HEK293 (cell line): ENCODE data around the gene STMND1.

ENCODE experiments used
- CTCF ChIA-PET: fragments of 350-600 bp; formaldehyde crosslinking; extraction: SDS; loops from one replicate; lab custom pipeline; 2021; ENCODE audit warnings: antibody characterized with exemption; lab: Yijun Ruan, JAX
- POLR2A ChIA-PET: fragments of 300-600 bp; formaldehyde crosslinking; extraction: SDS; loops from one replicate; lab custom pipeline; 2020; ENCODE audit warnings: antibody characterized with exemption, inconsistent platforms; lab: Yijun Ruan, JAX
- H3K27ac ChIP-seq: fragments of 200-500 bp; sonication (Bioruptor generic); 2 replicates; pipeline ENCODE4 v1.5.1; 2014; ENCODE audit warnings: low read depth, low read length, control low read depth, inconsistent platforms; ENCODE audit errors: extremely low read depth
- H3K36me3 ChIP-seq, 2 experiments: fragments of 200-500 bp in 1 of 2; sonication (Bioruptor generic) in 1 of 2; 1 replicate in 1 of 2; 2 replicates in 1 of 2; pipeline ENCODE4 v1.5.1; 2014 to 2017; ENCODE audit warnings: inconsistent platforms in 2 of 2, low read length in 2 of 2; ENCODE audit not compliant: control insufficient read depth in 2 of 2, insufficient read depth in 1 of 2
- H3K4me1 ChIP-seq: fragments of 200-500 bp; sonication (Bioruptor generic); 2 replicates; pipeline ENCODE4 v1.5.1; 2014; ENCODE audit warnings: mild to moderate bottlenecking, low read length, inconsistent platforms; ENCODE audit not compliant: control insufficient read depth, insufficient read depth
- H3K4me3 ChIP-seq: 2 replicates; pipeline ENCODE4 v1.5.1; 2011; ENCODE audit warnings: low read depth, mild to moderate bottlenecking, control low read depth, low read length, moderate library complexity
- H3K9me3 ChIP-seq: fragments of 200-500 bp; sonication (Bioruptor generic); 2 replicates; pipeline ENCODE4 v1.5.1; 2014; ENCODE audit warnings: low read depth, low read length, inconsistent platforms; ENCODE audit not compliant: control insufficient read depth, insufficient read depth
- FEZF1 ChIP-seq: fragments of 450-650 bp; formaldehyde crosslinking; IDR thresholded peaks from 2 replicates; pipeline ENCODE4 v1.5.1; 2016; ENCODE audit warnings: missing biosample characterization, missing genetic modification characterization
- KLF16 ChIP-seq: fragments of 450-650 bp; formaldehyde crosslinking; IDR thresholded peaks from 2 replicates; pipeline ENCODE4 v1.5.1; 2017; ENCODE audit warnings: missing biosample characterization, missing genetic modification characterization
- PBX3 ChIP-seq: sonication (generic); formaldehyde crosslinking; IDR thresholded peaks from 2 replicates; pipeline ENCODE4 v1.8.1; 2022; ENCODE audit warnings: mild to moderate bottlenecking, moderate library complexity, missing genetic modification reagents
- REPIN1 ChIP-seq: fragments of 450-650 bp; formaldehyde crosslinking; IDR thresholded peaks from 2 replicates; pipeline ENCODE4 v1.5.1; 2017; ENCODE audit warnings: missing biosample characterization, missing genetic modification characterization, low read depth
- TSHZ1 ChIP-seq: fragments of 450-650 bp; formaldehyde crosslinking; IDR thresholded peaks from 2 replicates; pipeline ENCODE4 v1.5.1; 2016; ENCODE audit warnings: missing biosample characterization, missing genetic modification characterization, borderline replicate concordance
- ZBTB26 ChIP-seq: fragments of 450-650 bp; formaldehyde crosslinking; optimal IDR thresholded peaks from 2 replicates; pipeline ENCODE3; 2016; ENCODE audit warnings: missing biosample characterization, mild to moderate bottlenecking, missing genetic modification characterization
- ZBTB49 ChIP-seq: fragments of 450-650 bp; formaldehyde crosslinking; IDR thresholded peaks from 2 replicates; pipeline ENCODE4 v1.5.1; 2016; ENCODE audit warnings: missing biosample characterization, missing genetic modification characterization, low read depth
- ZFP37 ChIP-seq: fragments of 450-650 bp; formaldehyde crosslinking; IDR thresholded peaks from 2 replicates; pipeline ENCODE4 v1.5.1; 2016; ENCODE audit warnings: missing biosample characterization, missing genetic modification characterization
- ZNF112 ChIP-seq: fragments of 450-650 bp; formaldehyde crosslinking; IDR thresholded peaks from 2 replicates; pipeline ENCODE4 v1.5.0; 2017; ENCODE audit warnings: missing biosample characterization, missing genetic modification characterization
- ZNF157 ChIP-seq: fragments of 450-650 bp; formaldehyde crosslinking; IDR thresholded peaks from 2 replicates; pipeline ENCODE4 v1.5.1; 2016; ENCODE audit warnings: missing biosample characterization, missing genetic modification characterization
- ZNF221 ChIP-seq: fragments of 450-650 bp; formaldehyde crosslinking; IDR thresholded peaks from 2 replicates; pipeline ENCODE4 v1.5.1; 2017; ENCODE audit warnings: missing biosample characterization, missing genetic modification characterization, borderline replicate concordance
- ZNF266 ChIP-seq: fragments of 450-650 bp; formaldehyde crosslinking; IDR thresholded peaks from 2 replicates; pipeline ENCODE4 v1.5.1; 2016; ENCODE audit warnings: missing biosample characterization, missing genetic modification characterization, low read depth
- ZNF324 ChIP-seq: fragments of 450-650 bp; formaldehyde crosslinking; IDR thresholded peaks from 2 replicates; pipeline ENCODE4 v1.5.1; 2016; ENCODE audit warnings: missing biosample characterization, missing genetic modification characterization
- ZNF48 ChIP-seq: fragments of 450-650 bp; formaldehyde crosslinking; IDR thresholded peaks from 2 replicates; pipeline ENCODE4 v1.5.1; 2016; ENCODE audit warnings: missing biosample characterization, missing genetic modification characterization
- ZNF513 ChIP-seq: fragments of 450-650 bp; IDR thresholded peaks from 2 replicates; pipeline ENCODE4 v1.5.1; 2018; ENCODE audit warnings: missing biosample characterization, missing genetic modification characterization
- ZNF558 ChIP-seq: fragments of 450-650 bp; formaldehyde crosslinking; IDR thresholded peaks from 2 replicates; pipeline ENCODE4 v1.5.1; 2016; ENCODE audit warnings: missing biosample characterization, missing genetic modification characterization
- ZNF596 ChIP-seq: fragments of 450-650 bp; IDR thresholded peaks from 2 replicates; pipeline ENCODE4 v1.5.0; 2018; ENCODE audit warnings: missing biosample characterization, mild to moderate bottlenecking, missing genetic modification characterization, moderate library complexity
- ZNF660 ChIP-seq: fragments of 450-650 bp; IDR thresholded peaks from 2 replicates; pipeline ENCODE4 v1.5.1; 2018; ENCODE audit warnings: missing biosample characterization, mild to moderate bottlenecking, missing genetic modification characterization
- ZNF664 ChIP-seq: fragments of 450-650 bp; formaldehyde crosslinking; IDR thresholded peaks from 2 replicates; pipeline ENCODE4 v1.5.1; 2016; ENCODE audit warnings: missing biosample characterization, missing genetic modification characterization
- ZNF692 ChIP-seq: fragments of 450-650 bp; formaldehyde crosslinking; IDR thresholded peaks from 2 replicates; pipeline ENCODE4 v1.5.1; 2016; ENCODE audit warnings: missing biosample characterization, missing genetic modification characterization
- ZNF768 ChIP-seq: fragments of 450-650 bp; formaldehyde crosslinking; IDR thresholded peaks from 2 replicates; pipeline ENCODE4 v1.5.1; 2018; ENCODE audit warnings: missing biosample characterization, mild to moderate bottlenecking, missing genetic modification characterization
- ZNF776 ChIP-seq: fragments of 450-650 bp; formaldehyde crosslinking; IDR thresholded peaks from 2 replicates; pipeline ENCODE4 v1.5.0; 2017; ENCODE audit warnings: missing biosample characterization, missing genetic modification characterization, borderline replicate concordance
- ZSCAN23 ChIP-seq: fragments of 450-650 bp; formaldehyde crosslinking; IDR thresholded peaks from 2 replicates; pipeline ENCODE4 v1.5.1; 2016; ENCODE audit warnings: missing biosample characterization, missing genetic modification characterization
- ZSCAN5A ChIP-seq: fragments of 450-650 bp; formaldehyde crosslinking; IDR thresholded peaks from 2 replicates; pipeline ENCODE4 v1.5.1; 2016; ENCODE audit warnings: missing biosample characterization, missing genetic modification characterization
- ZXDB ChIP-seq: fragments of 450-650 bp; formaldehyde crosslinking; IDR thresholded peaks from 2 replicates; pipeline ENCODE4 v1.5.1; 2016; ENCODE audit warnings: missing biosample characterization, missing genetic modification characterization

Gene STMND1

GRCh38 chr6:17057322-17057721 is 44.5 kb upstream of the STMND1 start:
- Histone ChIP-seq H3K9me3 (no peaks in the 10 kb centered on the region), H3K27ac (no peak overlapping the region), H3K4me1 (no peaks in the 10 kb centered on the region), H3K4me3 (no peak overlapping the region), H3K36me3 (no peaks in the 10 kb centered on the region)
- POLR2A ChIA-PET, result no interaction called here
- TF ChIP-seq ZSCAN5A (tag by site-specific recombination) (no peak), ZNF596 (tag by site-specific recombination) (no peak), ZNF157 (tag by site-specific recombination) (no peak), TSHZ1 (tag by site-specific recombination) (no peak), ZSCAN23 (tag by site-specific recombination) (no peak), ZBTB49 (tag by site-specific recombination) (no peak), ZNF558 (tag by site-specific recombination) (no peak), REPIN1 (no peak), ZNF692 (no peak), ZNF664 (tag by site-specific recombination) (no peak), ZNF266 (no peak), ZNF112 (tag by site-specific recombination) (no peak), ZBTB26 (tag by site-specific recombination) (no peak), KLF16 (no peak), ZFP37 (tag by site-specific recombination) (no peak), ZNF48 (no peak)
- CTCF ChIA-PET, result no interaction called here

GRCh38 chr6:17058550-17058949 is 43.3 kb upstream of the STMND1 start:
- H3K4me3 ChIP-seq, result no peak overlapping the region
- no peak overlapping the region for H3K27ac ChIP-seq
- no peaks in the 10 kb centered on the region for H3K4me1 ChIP-seq
- ChIA-PET CTCF (interaction anchor here (1.4 kb wide), 1 partner anchor 548 kb away, joined by 4 read pairs; no protein-coding TSS in a partner anchor), POLR2A (no interaction called here)
- H3K9me3 ChIP-seq, result no peaks in the 10 kb centered on the region
- no peaks in the 10 kb centered on the region for H3K36me3 ChIP-seq
- TF ChIP-seq FEZF1 (tag by site-specific recombination) (no peak), ZNF776 (tag by site-specific recombination) (no peak), ZNF324 (tag by site-specific recombination) (no peak), ZNF513 (tag by site-specific recombination) (no peak), ZNF660 (tag by site-specific recombination) (no peak), PBX3 (no peak), ZNF221 (tag by site-specific recombination) (no peak), ZXDB (tag by site-specific recombination) (no peak), ZNF768 (no peak)
